HG02798 (cell line): ENCODE data around the gene RBM14.
"Not testable (repeated sequence)": the region's sequence is repeated elsewhere in the genome, so short reads cannot be mapped to it uniquely, and the experiment has no call there.

ENCODE experiments used
- ATAC-seq: cut with Tn5 transposase; IDR thresholded peaks from one replicate; pipeline ENCODE4 v1.9.1; 2021; ENCODE audit warnings: mild to moderate bottlenecking; ENCODE audit not compliant: unreplicated experiment, poor library complexity

Gene RBM14

DNA sequence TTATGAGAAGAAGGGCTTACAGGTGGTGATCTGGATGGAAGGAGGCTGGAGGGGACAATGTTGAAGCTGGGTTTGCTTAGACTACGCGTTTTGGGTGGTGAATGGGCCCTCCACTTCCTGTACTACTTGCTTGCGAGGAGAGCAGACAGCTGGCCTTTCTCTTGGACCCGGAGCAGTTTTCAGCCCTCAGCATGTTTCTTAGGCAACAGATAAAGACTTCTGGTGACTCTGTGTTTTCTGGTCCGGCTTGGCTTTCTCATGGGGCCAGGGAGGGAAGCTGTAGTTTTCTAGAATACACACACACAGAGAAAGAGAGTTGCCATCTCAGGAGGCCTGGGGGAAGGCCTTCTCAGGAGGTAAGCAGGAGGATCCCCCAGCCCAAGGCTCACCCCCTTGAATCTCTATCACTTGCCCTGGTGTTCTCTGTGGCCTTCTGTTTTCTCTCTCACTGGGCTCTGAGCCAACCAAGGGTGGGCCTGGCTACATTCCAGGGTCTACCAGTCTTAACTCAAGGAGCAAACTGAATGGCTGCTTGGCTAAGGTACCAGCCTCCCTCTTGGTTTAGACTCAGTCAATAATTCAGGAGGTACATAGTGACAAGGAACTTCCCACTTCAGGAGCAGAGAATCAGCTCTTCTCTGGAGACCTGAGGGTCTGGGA is 21.1 kb upstream of the RBM14 start:
- ATAC-seq = no peak

DNA sequence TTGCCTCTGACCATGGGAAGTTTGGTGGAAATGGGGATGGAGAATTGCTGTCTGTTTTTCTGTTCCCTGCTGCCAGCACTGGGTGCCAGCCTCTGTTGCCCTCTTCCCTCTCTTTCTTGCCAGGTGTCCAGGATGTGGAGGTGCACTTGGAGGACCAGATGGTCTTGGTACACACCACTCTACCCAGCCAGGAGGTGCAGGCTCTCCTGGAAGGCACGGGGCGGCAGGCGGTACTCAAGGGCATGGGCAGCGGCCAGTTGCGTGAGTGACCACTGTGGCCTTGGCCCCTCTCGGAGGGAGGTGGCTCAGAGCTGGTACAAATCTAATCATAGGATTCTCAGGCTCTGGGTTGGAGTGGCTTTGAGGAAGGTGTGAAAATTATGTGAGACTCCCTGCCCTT is 17.4 kb upstream of the RBM14 start:
- ATAC-seq = no peak

DNA sequence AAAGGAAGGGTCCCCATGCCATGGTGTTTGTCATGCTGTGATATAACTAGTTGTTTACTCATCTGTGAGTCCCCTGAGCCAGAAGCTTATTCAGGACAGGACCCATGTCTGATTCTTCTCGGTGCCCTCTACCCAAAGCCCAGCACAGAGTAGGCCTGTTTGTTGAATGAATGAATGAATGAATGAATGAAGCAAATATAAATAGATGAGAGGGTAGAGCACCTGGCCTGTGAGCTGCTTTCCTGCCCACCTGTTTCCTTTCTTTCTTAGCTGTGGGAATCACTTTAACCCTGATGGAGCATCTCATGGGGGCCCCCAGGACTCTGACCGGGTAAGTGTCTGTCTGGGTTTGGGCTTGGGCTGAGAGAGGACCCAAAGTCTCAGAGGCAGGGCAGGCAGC is 16.2 kb upstream of the RBM14 start:
- no peak for ATAC-seq

DNA sequence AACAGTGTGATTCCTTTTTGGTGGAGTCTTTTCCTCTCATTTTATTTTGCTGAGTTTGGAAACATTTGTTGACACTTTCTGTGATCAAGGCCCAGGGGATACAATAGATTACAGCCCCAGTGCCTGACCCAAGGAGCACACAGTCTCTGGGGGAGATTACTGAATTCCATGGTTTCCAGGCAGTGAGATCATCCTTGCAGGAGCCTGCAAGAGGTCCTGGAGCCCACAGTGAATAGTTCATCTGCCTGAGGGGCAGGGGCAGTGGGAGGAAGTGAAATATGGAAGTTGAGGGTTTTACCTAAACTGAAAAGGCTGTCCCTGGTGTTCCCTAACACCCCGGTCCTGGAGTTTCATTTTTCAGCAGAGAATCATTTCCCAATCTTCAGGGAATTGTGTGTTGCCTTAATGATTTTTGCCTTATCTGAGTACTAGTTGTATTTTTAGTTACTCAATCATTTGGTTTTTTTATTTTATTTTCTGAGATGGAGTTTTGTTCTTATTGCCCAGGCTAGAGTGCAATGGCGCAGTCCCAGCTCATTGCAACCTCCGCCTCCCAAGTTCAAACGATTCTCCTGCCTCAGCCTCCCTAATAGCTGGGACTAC is 15.7 kb upstream of the RBM14 start:
- no peak for ATAC-seq

DNA sequence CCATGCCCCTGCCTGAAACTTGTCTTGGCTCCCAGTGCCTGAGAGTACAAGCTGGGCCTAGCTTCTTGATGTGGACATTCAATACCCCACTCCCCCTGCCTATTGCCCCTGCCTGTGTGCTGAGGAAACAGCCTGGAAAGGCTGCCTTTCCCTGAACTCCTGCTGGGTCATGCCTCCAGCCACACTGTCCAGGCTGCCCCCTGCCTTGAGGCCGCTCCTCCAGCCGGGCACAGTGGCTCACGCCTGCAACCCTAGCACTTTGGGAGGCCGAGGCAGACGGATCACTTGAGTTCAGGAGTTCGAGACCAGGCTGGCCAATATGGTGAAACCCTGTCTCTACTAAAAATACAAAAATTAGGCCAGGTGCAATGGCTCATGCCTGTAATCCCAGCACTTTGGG is 13.4 kb upstream of the RBM14 start:
- ATAC-seq = no peak

DNA sequence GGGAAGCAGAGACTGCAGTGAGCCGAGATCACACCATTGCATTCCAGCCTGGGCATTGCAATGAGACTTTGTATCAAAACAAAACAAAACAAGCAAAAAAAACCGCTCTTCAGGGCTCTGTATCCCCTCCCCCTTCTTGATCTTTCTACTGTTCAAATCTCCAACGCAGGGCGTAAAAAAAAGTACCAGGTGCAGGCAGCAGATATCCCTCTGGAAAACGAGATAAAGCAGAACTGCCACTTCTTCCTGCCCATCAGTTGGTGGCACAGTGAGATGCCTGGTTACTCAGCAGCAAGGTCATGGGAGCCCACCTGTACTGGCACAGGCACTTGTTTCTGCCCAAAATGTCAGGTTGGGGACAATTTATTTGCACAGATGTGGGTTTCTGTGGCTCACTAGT is 12.3 kb upstream of the RBM14 start:
- no peak for ATAC-seq

DNA sequence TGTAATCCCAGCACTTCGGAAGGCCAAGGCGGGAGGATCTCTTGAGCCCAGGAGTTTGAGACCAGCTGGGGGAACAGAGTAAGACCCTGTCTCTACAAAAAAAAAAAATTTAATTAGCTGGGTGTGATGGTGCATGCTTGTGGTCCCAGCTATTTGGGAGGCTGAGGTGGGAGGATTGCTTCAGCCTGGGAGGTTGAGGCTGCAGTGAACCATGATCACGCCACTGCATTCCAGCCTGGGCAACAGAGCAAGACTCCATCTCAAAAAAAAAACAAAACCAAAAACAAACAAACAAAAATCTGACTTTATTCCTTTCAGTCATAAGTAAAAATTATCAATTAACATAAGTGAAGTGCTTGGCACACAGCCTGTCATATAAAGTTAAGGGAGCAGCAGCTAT is 9.8 kb upstream of the RBM14 start:
- ATAC-seq = not testable (repeated sequence)

DNA sequence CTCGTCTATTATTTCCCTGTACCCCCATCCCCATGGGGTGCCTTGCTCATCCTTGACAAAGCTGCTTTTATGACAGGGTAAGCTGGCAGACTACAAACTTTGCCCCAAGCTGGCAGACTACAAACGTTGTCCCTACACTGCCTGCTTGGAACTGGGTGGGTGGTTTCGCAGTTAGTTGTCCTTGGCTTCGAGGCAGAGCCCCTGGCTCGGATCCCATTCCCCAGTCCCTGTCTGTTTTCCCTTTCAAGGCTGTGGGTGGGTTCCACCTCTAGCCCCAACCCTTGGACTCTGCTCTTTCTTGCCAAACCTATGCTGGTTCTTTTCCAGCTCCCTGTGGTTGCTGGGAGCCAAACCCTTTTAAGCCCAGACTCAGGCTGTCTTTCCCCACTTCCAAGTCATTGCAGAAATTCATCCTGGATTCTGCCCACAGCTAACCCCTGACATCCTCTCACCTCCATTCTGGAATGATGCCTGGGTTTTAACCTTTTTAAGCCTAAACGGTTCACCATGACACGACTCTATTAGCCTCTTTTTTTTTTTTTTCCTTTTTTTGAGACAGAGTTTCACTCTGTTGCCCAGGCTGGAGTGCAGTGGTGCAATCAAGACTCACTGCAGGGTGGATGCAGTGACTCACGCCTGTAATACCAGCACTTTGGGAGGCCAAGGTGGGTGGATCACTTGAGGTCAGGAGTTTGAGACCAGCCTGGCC is 9.2 kb upstream of the RBM14 start:
- ATAC-seq = no peak

DNA sequence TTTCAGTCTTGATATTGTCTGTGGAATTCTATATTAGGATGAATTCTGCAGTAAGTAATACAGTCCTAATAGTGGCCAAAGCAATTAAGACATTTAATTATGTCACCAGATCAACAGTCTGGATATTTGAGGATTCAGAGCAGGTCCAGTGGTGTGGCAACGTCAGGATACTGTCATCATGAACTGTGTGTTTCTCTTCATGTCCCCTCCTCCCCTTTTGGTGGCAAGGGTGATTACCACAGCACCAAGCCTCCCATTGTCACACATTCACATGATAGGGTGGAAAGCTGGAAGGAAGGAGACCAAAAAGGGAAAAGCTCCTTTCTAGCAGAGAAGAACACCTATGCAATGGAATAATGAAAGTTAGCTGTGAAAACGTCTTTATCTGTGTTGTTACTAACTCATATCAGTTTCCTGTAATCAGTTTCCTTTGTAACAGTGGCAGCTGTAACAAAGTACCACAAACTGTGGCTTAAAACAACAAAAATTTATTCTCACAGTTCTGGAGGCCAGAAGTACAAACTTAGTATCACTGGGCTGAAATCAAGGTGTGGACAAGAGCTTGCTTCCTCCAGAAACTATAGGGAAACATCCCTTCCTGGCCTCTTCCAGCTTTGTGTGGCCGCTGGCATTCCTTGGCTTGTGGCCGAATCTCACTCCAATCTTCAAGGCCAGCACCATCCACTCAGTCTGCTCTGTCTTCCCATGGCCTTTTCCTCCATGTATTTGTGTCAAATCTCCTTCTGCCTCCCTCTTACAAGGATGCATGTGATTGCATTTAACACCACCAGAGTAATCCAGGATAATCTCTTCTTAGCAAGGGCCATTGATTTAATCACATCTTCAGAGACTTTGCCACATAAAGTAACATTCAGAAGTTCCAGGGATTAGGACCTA is 6.5 kb upstream of the RBM14 start:
- no peak for ATAC-seq

DNA sequence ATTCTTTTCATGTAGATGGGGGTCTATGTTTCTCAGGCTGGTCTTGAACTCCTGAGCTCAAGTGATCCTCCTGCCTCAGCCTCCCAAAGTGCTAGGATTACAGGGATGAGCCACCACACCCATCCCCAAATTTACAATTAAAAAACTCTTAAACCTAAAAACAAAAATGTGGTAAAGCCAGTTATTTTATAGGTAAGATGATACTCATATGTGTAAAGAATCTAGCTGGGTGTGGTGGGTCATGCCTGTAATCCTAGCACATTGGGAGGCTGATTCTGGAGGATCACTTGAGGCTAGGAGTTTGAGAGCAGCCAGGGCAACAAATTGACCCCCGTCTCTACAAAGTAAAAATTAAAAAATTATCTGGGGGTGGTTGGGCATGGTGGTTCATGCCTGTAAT is 4.0 kb upstream of the RBM14 start:
- ATAC-seq = no peak

DNA sequence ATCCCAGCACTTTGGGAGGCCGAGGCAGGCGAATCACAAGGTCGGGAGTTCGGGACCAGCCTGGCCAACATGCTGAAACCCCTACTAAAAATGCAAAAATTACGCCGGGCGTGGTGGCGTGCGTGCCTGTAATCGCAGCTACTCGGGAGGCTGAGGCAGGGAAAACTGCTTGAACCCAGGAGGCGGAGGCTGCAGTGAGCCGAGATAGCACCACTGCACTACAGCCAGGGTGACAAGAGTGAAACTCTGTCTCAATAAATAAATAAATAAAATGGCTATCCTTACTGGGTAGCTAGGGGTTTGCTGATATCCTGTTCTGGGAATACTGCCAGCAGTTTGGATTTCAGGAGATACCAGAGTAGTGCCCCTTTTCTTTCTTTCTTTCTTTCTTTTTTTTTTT is 2.4 kb upstream of the RBM14 start:
- no peak for ATAC-seq

DNA sequence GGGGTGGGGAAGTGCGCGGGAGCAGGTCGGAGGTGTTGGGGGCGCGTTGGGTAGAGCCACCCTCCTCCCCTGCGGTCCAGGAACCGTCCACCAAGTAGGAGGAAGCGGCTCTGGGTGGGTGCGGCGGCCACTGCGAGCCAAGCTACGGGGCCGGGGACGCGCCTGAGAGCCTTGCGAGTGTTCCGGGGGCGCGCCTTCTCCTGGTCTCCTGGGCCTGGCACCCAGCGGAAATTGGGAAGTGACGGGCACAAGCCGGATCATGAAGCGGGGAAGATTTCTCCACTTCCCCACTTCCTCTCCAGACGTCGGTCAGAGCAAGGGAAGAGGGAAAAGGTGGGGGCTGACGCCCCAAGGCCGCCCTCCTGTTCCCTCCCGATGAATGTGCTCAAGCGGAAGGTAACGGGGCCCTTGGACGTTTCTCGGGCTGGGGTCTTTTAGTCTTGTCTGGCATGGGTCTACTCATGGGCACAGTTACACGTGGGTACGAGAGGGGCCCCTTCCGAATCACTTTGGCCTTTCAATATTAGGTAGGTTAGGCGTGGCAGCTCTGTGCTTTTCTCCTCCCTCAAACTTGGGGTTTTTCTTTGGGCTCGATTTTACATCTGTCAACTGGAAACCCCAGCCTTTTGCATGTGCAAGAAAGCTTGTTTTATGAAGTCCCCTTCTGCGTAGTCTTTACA is 865 bp downstream of the RBM14 start:
- no peak for ATAC-seq

DNA sequence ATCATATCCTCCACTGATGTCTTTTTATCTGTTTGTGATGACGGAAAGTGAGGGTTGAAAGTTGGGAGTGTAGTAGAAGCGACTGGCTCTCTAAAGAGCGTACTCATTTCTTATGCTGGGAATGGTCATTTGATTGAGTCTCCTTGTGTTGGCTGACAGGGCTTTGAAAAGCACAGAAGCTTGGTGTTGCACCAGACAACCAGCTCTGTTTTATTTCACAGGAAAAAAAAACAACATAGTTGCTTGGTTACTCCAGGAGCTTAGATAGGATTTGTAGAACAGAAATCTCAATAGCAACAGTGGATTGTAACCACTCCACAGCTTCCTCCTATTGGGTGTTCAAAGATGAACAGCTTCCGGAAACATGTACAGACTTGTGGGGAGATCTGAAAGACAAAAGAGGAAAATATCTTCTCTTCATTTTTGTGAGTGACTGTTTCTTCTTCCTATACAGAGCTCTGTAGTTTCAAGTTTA is 2.7 kb downstream of the RBM14 start:
- no peak for ATAC-seq

DNA sequence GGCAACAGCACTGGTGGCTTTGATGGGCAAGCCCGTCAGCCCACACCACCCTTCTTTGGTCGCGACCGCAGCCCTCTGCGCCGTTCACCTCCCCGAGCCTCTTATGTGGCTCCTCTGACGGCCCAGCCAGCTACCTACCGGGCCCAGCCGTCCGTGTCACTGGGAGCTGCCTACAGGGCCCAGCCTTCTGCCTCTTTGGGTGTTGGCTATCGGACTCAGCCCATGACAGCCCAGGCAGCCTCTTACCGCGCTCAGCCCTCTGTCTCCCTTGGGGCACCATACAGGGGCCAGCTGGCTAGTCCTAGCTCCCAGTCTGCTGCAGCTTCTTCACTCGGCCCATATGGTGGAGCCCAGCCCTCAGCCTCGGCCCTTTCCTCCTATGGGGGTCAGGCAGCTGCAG is 8.0 kb downstream of the RBM14 start:
- no peak for ATAC-seq

DNA sequence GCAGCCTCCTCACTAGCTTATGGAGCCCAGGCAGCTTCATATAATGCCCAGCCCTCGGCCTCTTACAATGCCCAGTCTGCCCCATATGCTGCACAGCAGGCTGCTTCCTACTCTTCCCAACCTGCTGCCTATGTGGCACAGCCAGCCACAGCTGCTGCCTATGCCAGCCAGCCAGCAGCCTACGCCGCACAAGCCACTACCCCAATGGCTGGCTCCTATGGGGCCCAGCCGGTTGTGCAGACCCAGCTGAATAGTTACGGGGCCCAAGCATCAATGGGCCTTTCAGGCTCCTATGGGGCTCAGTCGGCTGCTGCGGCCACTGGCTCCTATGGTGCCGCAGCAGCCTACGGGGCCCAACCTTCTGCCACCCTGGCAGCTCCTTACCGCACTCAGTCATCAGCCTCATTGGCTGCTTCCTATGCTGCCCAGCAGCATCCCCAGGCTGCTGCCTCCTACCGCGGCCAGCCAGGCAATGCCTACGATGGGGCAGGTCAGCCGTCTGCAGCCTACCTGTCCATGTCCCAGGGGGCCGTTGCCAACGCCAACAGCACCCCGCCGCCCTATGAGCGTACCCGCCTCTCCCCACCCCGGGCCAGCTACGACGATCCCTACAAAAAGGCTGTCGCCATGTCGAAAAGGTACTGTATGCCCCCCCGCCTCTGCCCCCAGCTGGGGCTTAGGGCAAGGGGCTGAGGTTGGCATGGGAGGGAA is 8.8 kb downstream of the RBM14 start:
- no peak for ATAC-seq

DNA sequence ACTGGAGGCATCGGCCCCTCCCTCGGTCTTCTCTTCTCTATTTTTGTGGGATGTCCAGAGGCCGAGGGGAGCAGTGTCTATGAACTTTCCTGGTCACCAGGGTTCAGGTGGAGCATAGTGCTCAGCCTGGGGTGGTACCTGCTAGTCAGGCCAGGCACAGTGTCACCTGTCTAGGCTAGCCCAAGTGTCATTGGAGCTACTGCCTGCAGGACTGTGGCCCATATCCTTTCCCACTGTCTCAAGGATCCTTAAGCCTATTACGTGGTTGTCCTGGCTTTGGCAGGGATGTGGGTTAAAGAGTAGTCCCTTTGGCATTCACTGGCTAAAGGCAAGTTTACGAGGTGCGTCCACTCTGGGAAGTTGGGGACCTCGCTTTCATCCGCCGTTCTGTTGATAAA is 9.3 kb downstream of the RBM14 start:
- no peak for ATAC-seq

DNA sequence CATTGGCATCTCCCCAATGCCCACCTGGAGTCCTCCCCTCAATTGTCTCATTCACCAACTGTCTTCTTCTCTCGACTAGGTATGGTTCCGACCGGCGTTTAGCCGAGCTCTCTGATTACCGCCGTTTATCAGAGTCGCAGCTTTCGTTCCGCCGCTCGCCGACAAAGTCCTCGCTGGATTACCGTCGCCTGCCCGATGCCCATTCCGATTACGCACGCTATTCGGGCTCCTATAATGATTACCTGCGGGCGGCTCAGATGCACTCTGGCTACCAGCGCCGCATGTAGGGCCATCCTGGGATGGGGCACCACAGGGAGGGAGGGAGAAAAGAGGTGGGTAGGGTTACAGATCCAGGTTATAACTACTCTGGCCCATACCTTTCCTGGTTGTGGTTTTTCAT is 10.0 kb downstream of the RBM14 start:
- no peak for ATAC-seq

DNA sequence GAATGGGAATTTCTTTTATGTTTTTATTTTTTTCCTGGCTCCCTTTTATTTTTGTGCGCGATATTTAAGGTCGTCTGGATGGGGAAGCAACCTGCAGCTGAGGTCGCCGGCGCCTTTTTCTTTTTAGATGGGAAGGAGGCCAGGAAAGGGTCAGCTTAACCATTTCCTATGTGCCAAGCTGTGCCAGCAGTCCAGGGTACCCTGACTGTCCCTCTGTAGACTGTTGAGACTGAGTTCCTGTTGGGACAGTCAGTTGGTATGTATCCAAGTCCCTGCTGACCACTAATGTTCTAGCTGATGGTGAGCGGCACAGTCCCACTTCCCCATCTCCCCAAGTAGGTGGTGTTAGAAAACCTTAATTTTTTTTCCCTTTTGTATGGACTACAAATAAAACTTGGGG is 10.5 kb downstream of the RBM14 start:
- no peak for ATAC-seq

DNA sequence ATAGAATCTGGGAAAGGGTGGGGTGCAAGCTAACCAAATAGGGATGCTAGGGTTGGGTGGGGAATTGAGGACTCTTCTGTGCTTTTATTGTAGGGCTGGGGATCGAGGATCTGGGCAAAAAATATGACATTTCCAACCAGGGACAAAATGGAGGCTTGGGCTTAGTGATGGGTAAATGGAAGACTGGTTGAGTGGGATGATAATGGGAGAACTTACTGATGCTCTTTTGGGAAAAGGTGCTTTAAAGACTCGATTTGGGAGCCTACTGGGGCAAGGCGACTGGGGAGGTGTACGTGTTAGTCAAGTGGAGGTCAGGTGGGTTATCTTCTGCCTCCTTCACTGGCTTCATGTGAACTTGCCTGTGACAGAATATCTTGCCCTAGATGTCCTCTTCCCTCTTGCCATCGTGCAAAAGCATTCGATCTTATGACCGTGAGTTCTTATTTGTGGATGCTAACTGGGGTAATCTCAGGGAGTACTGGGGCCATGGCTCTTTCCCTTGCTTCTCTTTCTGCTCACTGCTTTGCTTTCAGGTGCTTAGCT is 11.7 kb downstream of the RBM14 start:
- no peak for ATAC-seq
